Measurements from ENCODE around the gene LRRC36.
"Not testable (repeated sequence)": the region's sequence is repeated elsewhere in the genome, so short reads cannot be mapped to it uniquely, and the experiment has no call there.

Gene LRRC36

DNA sequence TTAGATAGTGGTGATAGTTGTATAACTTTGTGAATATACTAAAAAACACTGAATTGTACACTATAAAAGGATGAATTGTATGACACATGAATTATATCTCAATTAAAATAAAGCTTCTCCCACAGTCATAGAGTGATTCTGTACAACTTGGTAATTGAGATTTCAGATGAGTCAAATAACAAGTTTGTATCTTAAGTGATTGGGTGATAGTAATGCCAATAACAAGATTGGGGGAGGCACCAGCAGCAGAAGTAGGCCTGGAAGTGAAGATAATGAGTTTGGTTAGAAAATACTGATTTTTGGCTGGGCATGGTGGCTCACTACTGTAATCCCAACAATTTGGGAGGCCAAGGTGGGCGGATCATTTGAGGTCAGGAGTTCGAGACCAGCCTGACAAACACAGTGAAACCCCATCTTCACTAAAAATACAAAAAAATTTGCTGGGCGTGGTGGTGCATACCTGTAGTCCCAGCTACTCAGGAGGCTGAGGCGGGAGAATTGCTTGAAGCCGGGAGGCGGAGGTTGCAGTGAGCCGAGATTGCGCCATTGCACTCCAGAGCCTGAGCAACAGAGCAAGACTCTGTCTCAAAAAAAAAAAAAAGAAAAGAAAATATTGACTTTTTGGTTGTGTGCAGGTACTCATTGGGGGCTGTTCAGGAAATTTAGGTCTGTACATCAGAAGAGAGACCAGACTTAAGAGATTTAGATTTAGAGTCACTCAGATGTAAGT lies 33.1 kb downstream of the LRRC36 start:
- H3K23ac ChIP-seq (ENCODE audit: low read length) = not testable (repeated sequence)

DNA sequence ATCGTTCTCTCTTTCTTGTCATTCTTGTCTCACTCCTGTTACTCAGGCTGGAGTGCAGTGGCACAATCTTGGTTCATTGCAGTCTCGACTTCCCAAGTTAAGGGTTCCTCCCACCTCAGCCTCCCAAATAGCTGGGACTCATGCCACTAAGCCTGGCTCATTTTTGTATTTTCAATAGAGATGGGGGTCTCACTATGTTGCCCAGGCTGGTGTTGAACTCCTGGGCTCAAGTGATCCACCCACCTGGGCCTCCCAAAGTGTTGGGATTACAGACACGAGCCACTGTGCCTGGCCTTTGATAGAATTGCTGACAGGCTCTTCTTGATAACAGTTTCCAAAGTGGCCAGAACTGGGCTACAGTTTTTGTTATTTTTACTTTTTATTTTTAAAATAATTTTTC lies 34.4 kb downstream of the LRRC36 start:
- Histone ChIP-seq H3K4me3 (ENCODE audit: low read depth, low read length) (no peak overlapping the region), H3K9me3 (ENCODE audit: insufficient read depth, low read depth, low read length) (no peaks in the 10 kb centered on the region), H3K18ac (ENCODE audit: low read length) (no peak overlapping the region), H3K27me3 (ENCODE audit: insufficient read depth, low read length) (no peaks in the 10 kb centered on the region), H3K4me2 (ENCODE audit: low read length) (no peak overlapping the region), H3K9ac (ENCODE audit: low read length) (no peak overlapping the region), H2BK5ac (ENCODE audit: low read depth, low read length, poor library complexity) (no peak overlapping the region), H2BK120ac (ENCODE audit: insufficient read depth, low read length, poor library complexity) (no peak overlapping the region), H3K4ac (ENCODE audit: low read depth, low read length) (no peak overlapping the region), H3K36me3 (ENCODE audit: control insufficient read depth in 1 of 2, insufficient read depth in 2 of 2, low read length in 2 of 2) (no peaks in the 10 kb centered on the region), H3K4me1 (ENCODE audit: control insufficient read depth in 1 of 2, insufficient read depth in 2 of 2, low read length in 2 of 2) (no peaks in the 10 kb centered on the region), H4K12ac (ENCODE audit: low read depth, low read length) (no peak overlapping the region), H3K79me1 (ENCODE audit: low read length) (no peaks in the 10 kb centered on the region), H3K23ac (ENCODE audit: low read length) (no peak overlapping the region), H3K79me2 (ENCODE audit: control insufficient read depth, insufficient read depth, low read length, poor library complexity) (no peaks in the 10 kb centered on the region), H3K27ac (ENCODE audit: low read depth, low read length) (no peak overlapping the region), H2AK5ac (ENCODE audit: low read length) (no peak overlapping the region), H4K8ac (ENCODE audit: low read depth, low read length) (no peak overlapping the region), H3K14ac (ENCODE audit: low read length) (no peak overlapping the region), H4K91ac (ENCODE audit: low read depth, low read length) (no peak overlapping the region), H2AFZ (ENCODE audit: insufficient read depth, low read length, poor library complexity) (no peak overlapping the region), H2BK12ac (ENCODE audit: low read length) (no peak overlapping the region)
- WGBS (ENCODE audit: extremely low coverage, insufficient coverage, insufficient read length) = no CpG with 5 or more reads among the region's 3 CpGs
- DNase-seq = no peak

More for the DNA sequence above, 33.1 kb downstream of the LRRC36 start:
- H3K4me3 ChIP-seq (ENCODE audit: low read depth, low read length); H3K9ac ChIP-seq (ENCODE audit: low read length); H3K79me2 ChIP-seq (ENCODE audit: control insufficient read depth, insufficient read depth, low read length, poor library complexity); H4K8ac ChIP-seq (ENCODE audit: low read depth, low read length); H4K12ac ChIP-seq (ENCODE audit: low read depth, low read length); H2BK12ac ChIP-seq (ENCODE audit: low read length); H3K27me3 ChIP-seq (ENCODE audit: insufficient read depth, low read length); H3K36me3 ChIP-seq (ENCODE audit: control insufficient read depth in 1 of 2, insufficient read depth in 2 of 2, low read length in 2 of 2); H2BK5ac ChIP-seq (ENCODE audit: low read depth, low read length, poor library complexity); DNase-seq; H3K79me1 ChIP-seq (ENCODE audit: low read length); H3K18ac ChIP-seq (ENCODE audit: low read length); H2BK120ac ChIP-seq (ENCODE audit: insufficient read depth, low read length, poor library complexity); H4K91ac ChIP-seq (ENCODE audit: low read depth, low read length); H3K27ac ChIP-seq (ENCODE audit: low read depth, low read length); H3K4ac ChIP-seq (ENCODE audit: low read depth, low read length); H3K4me1 ChIP-seq (ENCODE audit: control insufficient read depth in 1 of 2, insufficient read depth in 2 of 2, low read length in 2 of 2); H2AFZ ChIP-seq (ENCODE audit: insufficient read depth, low read length, poor library complexity); H3K9me3 ChIP-seq (ENCODE audit: insufficient read depth, low read depth, low read length); H3K14ac ChIP-seq (ENCODE audit: low read length); H3K4me2 ChIP-seq (ENCODE audit: low read length); H2AK5ac ChIP-seq (ENCODE audit: low read length): not testable (repeated sequence)
- WGBS (ENCODE audit: extremely low coverage, insufficient coverage, insufficient read length) = no CpG with 5 or more reads among the region's 8 CpGs

DNA sequence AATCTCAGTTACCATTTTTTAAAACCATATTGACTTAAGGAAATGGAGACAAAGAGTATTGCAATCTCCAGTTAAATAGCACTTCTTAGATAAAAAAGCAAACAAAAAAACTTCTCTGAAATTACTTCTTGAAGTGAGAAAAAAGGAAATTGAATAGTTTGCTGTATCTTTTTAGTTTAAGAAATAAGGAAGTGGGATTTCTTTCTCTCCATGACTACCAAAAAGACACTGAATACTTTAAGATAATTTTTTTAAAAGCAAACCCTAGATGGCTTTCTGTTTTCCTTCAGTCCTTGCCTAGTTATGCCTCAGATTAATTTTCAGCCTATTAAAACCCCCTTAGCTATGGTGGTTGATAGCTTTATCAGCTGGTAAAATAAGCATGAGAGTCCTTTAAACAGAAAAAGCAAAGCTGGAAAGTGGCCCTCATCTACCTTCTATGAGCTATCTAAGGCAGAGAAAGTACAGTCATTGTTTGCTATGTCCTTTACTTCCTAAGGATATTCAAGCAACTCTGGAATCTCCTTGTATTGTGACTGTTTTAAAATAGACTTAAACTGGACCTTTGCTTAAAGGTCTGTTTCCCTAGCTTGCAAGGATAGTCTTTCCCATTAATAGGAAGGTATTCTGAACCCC lies 38.1 kb downstream of the LRRC36 start:
- Histone ChIP-seq H3K36me3 (ENCODE audit: control insufficient read depth in 1 of 2, insufficient read depth in 2 of 2, low read length in 2 of 2) (no peaks in the 10 kb centered on the region), H2BK5ac (ENCODE audit: low read depth, low read length, poor library complexity) (no peak overlapping the region), H2BK12ac (ENCODE audit: low read length) (no peak overlapping the region), H2AFZ (ENCODE audit: insufficient read depth, low read length, poor library complexity) (no peak overlapping the region), H4K91ac (ENCODE audit: low read depth, low read length) (no peak overlapping the region), H3K23ac (ENCODE audit: low read length) (no peak overlapping the region), H3K27ac (ENCODE audit: low read depth, low read length) (no peak overlapping the region), H3K27me3 (ENCODE audit: insufficient read depth, low read length) (no peaks in the 10 kb centered on the region), H3K79me1 (ENCODE audit: low read length) (no peaks in the 10 kb centered on the region), H3K14ac (ENCODE audit: low read length) (no peak overlapping the region), H3K79me2 (ENCODE audit: control insufficient read depth, insufficient read depth, low read length, poor library complexity) (no peaks in the 10 kb centered on the region), H3K4me3 (ENCODE audit: low read depth, low read length) (no peak overlapping the region), H2BK120ac (ENCODE audit: insufficient read depth, low read length, poor library complexity) (no peak overlapping the region), H3K4me1 (ENCODE audit: control insufficient read depth in 1 of 2, insufficient read depth in 2 of 2, low read length in 2 of 2) (no peaks in the 10 kb centered on the region), H2AK5ac (ENCODE audit: low read length) (no peak overlapping the region), H3K9ac (ENCODE audit: low read length) (no peak overlapping the region), H4K12ac (ENCODE audit: low read depth, low read length) (no peak overlapping the region), H4K8ac (ENCODE audit: low read depth, low read length) (no peak overlapping the region), H3K4me2 (ENCODE audit: low read length) (no peak overlapping the region), H3K18ac (ENCODE audit: low read length) (no peak overlapping the region), H3K9me3 (ENCODE audit: insufficient read depth, low read depth, low read length) (no peaks in the 10 kb centered on the region), H3K4ac (ENCODE audit: low read depth, low read length) (no peak overlapping the region)
- no peak for DNase-seq

DNA sequence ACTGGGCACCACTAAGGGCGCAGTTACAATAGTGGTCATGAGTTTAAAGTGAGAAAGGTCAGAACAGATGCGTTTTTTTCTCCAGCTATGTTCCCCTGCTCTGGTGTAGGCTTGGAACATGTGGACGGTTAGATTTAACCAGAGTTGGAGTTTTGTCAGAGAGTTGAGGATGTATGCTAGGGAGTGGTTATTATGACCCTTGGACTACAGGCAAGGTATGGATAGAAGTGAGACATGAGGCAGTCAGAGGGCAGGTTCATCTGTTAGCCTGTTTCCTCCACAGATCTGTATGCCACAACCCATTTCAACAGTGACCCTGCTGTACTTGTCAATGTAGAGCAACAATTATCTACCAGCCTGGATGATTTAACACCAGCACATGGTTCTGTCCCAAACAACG lies 44.0 kb downstream of the LRRC36 start:
- Histone ChIP-seq H3K23ac (ENCODE audit: low read length) (no peak overlapping the region), H3K9ac (ENCODE audit: low read length) (no peak overlapping the region), H3K14ac (ENCODE audit: low read length) (no peak overlapping the region), H3K27ac (ENCODE audit: low read depth, low read length) (no peak overlapping the region), H3K9me3 (ENCODE audit: insufficient read depth, low read depth, low read length) (no peaks in the 10 kb centered on the region), H3K4ac (ENCODE audit: low read depth, low read length) (no peak overlapping the region), H3K79me2 (ENCODE audit: control insufficient read depth, insufficient read depth, low read length, poor library complexity) (no peaks in the 10 kb centered on the region), H2BK5ac (ENCODE audit: low read depth, low read length, poor library complexity) (no peak overlapping the region), H3K4me3 (ENCODE audit: low read depth, low read length) (no peak overlapping the region), H3K18ac (ENCODE audit: low read length) (no peak overlapping the region), H2AK5ac (ENCODE audit: low read length) (no peak overlapping the region), H3K36me3 (ENCODE audit: control insufficient read depth in 1 of 2, insufficient read depth in 2 of 2, low read length in 2 of 2) (no peaks in the 10 kb centered on the region), H2AFZ (ENCODE audit: insufficient read depth, low read length, poor library complexity) (no peak overlapping the region), H3K4me1 (ENCODE audit: control insufficient read depth in 1 of 2, insufficient read depth in 2 of 2, low read length in 2 of 2) (no peaks in the 10 kb centered on the region), H2BK120ac (ENCODE audit: insufficient read depth, low read length, poor library complexity) (no peak overlapping the region), H4K12ac (ENCODE audit: low read depth, low read length) (no peak overlapping the region), H4K8ac (ENCODE audit: low read depth, low read length) (no peak overlapping the region), H3K27me3 (ENCODE audit: insufficient read depth, low read length) (no peaks in the 10 kb centered on the region), H2BK12ac (ENCODE audit: low read length) (no peak overlapping the region), H4K91ac (ENCODE audit: low read depth, low read length) (no peak overlapping the region), H3K79me1 (ENCODE audit: low read length) (no peaks in the 10 kb centered on the region), H3K4me2 (ENCODE audit: low read length) (no peak overlapping the region)
- DNase-seq = no peak
- no CpG with 5 or more reads among the region's 4 CpGs for WGBS (ENCODE audit: extremely low coverage, insufficient coverage, insufficient read length)

Data from trophoblast cell (in vitro differentiated cells and primary cell).